ENCODE results near the gene KCNK5.

Gene KCNK5

GRCh38 chr6:39228992-39229767 is at the start of gene KCNK5:
Gene KCNK5 (minus strand): TSS chr6:39229475. CDS start chr6:39229111, 364 bp downstream.
- DNase-seq: peak; percentile 89

DNA sequence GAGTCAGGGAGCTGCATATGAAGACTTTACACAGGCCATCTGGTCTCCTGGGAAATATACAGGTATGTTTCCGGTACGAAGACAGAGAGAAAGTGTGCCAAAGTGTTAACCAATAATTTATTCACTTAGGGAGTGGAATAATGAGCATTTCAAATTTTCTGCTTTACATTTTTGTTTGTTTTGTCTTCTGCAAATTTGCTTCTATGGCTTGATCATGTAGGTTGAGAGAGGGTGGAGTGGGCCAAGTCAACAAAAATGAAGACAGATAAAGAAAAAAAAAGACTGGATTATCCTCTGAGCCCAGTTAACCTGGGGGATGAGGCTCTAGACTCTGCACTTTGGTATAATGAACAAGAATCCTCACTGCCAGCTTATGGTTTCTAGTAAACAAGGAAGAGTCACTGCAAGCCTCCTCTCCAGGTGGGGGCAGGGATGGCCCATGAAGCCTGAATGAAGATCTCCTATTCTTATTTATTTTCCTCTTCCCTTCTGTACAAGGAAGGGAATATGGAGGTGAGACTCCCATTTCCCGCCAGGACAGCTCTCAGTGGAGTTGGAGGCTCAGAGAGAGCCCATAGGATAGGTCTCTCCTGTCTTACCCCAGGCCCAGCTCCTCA is 47.2 kb upstream of the KCNK5 start:
- no peak for DNase-seq

DNA sequence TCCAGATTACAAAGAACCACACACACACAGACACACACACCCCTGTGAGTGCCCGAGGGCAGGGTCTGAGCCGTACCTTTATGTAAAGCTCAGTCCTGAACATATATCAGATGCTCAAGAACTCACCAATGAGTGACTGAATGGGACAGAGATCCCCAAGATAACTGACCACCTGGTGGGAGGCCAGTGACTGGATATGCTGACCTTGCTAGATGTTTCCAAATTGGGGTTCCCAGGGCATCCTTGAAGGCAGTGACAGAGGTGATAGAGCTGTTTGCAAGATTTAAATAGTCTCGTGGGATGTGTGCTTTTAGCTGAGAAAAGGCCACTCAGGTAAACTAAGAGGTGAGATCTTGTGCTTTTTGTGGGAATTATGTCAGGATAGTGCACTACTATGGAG is 45.6 kb upstream of the KCNK5 start:
- no peak for DNase-seq

DNA sequence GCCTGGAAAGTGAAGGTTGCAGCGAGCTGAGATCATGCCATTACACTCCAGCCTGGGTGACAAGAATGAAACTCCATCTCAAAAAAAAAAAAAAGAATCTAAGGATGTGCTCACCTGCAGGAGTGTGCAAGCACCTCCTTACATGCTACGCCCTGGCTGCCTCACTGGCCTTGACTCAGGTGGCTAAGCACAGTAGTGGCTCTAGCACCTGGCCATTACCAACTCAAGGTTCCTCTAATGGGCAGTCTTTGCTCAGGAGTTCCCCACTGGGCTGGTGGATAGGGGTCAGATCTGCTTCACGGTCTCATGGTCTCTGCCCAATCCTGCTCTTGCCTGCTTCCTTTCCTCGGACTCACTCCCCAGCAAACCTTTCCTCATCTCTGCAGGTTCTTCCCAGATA is 45.2 kb upstream of the KCNK5 start:
- no peak for DNase-seq

GRCh38 chr6:39273406-39273821 is 44.1 kb upstream of the KCNK5 start:
- no peak for DNase-seq

- DNase-seq: no peak
Measured at GRCh38 chr6:39269961-39270360, 40.7 kb upstream of the KCNK5 start.

- DNase-seq: no peak
Measured at GRCh38 chr6:39268721-39269120, 39.4 kb upstream of the KCNK5 start.

- DNase-seq: no peak
Measured at GRCh38 chr6:39268171-39268570, 38.9 kb upstream of the KCNK5 start.

GRCh38 chr6:39266782-39267355 is 37.6 kb upstream of the KCNK5 start:
- no peak for DNase-seq

DNA sequence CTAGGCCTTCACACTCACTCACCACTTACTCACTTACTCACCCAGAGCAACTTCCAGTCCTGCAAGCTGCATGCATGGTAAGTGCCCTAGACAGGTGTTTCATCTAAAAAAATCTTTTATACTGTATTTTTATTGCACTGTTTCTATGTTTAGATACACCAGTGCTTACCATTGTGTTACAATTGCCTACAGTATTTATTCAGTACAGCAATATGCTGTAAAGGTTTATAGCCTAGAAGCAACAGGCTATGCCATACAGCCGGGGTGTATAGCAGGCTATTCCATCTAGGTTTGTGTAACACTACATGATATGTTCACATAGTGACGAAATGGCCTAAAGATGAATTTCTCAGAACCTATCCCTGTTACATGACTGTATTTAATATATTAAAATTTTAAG is 37.1 kb upstream of the KCNK5 start:
- no peak for DNase-seq

DNA sequence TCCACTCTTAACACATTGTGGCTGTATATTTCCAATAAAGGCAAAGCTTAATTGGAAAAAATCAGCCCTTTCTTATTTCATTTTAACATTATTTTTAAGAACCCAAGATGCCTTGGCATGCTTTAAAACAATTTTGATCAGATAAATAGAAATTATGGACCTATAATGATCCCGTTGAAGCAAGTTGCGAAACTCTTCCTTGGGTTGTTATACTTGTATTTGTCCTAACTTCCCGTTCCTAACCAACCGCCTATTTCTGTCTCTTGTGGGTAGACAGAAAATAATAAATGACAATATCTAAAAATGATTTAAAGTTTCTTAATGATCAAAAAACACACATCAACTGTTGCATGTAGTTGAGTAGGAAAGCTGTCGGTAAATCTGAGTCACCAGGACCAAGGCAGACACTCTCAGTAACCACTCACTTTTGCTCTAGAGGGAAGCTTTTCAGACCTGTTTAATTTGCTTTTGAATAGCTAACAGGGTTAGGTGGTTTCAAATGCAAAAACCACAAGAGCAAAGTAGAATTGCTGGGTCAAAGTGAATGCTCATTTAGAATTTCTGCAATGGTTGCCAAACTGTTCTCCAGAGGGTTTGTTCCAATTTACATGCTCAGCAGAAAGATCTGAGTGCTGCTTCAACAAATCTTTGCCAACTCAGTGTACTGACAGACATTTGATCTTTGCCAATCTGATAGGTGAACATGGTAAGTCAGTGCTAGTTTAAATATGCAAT is 34.2 kb upstream of the KCNK5 start:
- DNase-seq: no peak

DNA sequence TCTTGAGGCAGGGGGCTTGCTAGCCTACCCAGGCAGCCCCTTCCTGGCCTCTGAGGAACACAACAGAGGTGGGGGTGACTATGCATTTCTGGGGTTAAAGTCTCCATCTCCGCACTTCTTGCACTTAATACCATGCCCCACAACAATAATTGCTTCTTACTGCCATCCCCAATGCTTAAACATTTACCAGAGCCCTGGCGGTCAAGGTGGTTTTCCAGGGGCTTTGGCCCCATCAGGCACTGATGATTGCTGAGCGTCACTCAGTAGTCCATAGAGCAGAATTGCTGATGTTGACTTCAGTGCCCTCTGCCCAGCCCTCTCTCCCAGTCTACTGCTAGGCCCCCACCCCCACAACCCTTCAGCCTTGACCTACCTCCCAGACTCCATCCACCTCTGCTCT is 32.5 kb upstream of the KCNK5 start:
- no peak for DNase-seq

- DNase-seq: no peak
Measured at GRCh38 chr6:39260953-39261352, 31.7 kb upstream of the KCNK5 start.

GRCh38 chr6:39260456-39260855 is 31.2 kb upstream of the KCNK5 start:
- no peak for DNase-seq

DNA sequence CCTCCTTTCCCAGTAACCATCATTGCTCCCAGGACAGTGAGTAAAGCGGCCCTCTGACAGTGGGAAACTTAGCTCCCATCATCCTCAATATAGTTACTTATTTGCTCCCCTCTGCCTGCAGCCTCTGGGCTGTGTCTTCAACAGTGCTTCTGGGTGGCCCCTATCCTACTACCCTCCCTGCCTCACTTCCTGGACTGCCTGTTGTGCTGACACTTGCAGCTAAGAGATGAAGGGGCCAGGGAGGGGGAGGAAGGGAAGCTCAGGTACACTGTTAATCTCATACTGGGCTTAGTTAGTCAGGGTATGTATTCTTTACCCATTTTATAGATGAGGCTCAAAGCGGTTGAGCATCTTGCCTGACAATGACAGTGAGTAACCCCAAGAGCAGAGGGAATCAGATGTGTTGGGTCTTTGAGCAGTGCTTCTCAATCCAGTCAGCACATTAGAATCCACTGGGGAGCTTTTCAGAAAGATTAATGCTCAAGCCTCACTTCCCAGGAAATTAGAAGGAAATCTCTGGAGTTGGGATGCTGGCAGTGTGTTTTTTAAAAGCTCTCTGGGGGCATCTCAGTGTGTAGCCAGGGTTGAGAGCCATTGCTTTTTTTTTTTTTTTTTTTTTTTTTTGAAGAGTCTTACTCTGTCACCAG is 27.1 kb upstream of the KCNK5 start:
- DNase-seq: no peak

- DNase-seq: no peak
Measured at GRCh38 chr6:39254999-39255535, 25.8 kb upstream of the KCNK5 start.

DNA sequence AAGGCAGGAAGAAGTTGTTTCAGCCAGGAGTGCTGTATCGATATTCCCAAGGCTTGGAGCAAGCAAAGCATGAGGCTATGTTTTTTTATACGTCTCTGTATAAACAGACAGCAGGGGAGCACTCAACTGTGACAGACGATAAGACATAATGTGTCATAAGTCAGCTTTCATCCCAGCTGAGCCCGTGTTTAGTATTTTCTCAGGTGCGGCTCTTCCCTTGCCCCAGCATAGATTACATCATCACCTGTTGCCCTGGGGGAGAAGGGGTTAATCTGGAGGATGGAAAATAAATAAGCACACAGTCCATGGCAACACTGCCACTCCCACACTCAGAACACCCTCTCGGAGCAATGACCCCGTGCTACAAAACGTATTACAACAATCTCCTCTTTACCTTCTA is 22.1 kb upstream of the KCNK5 start:
- no peak for DNase-seq

GRCh38 chr6:39250507-39250906 is 21.2 kb upstream of the KCNK5 start:
- no peak for DNase-seq

DNA sequence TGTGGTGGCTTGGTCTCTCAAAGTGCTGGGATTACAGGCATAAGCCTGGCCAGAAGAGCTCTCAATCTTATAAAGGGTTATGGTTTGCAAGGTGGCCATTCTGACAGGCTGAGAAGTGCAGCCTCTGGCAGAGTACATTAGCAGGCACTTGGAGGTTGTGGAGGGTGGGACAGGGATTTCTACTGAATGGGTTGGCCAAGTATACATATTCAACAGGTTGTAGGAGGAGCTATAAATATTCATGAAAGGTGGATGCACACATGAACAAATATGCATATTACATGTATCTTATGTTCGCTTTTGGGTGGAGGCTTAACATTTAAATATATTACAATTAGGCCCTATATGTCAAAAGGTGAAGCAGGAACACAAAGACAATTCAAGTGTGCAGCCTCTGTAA is 20.0 kb upstream of the KCNK5 start:
- DNase-seq: no peak

DNA sequence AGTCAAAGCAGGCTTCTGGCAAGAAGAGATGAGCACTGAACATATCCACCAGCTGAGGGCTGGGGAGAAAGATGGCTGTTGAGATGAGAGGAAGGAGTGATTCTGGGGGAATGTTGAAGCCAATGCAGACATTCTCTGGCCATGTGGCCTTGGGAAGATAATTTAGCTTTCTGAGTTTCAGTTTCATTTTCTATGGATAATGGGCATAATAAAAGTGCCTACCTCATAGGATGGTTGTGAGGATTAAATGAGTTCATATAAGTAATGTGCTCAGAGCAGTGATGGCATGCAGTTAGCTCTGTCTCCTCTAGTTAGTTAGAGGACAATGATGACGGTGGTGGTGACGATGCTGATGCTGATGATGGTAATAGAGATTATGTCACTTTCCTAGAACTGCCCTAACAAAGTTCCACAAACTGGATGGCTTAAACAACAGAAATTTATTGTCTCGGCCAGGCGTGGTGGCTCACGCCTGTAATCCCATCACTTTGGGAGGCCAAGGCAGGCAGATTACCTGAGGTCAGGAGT is 18.5 kb upstream of the KCNK5 start:
- DNase-seq: no peak

- no peak for DNase-seq
Measured at GRCh38 chr6:39243809-39244208, 14.5 kb upstream of the KCNK5 start.

GRCh38 chr6:39240155-39240757 is 11.0 kb upstream of the KCNK5 start:
- peak; percentile 27 for DNase-seq

All from activated effector memory CD4-positive, alpha-beta T cell treated with anti-CD3 and anti-CD28 coated beads, Interleukin-2, amount 50 U/mL, for 16 hours (primary cell).